H1 (cell line): ENCODE data around the gene MED23. TPM values are rescaled to one million over a fixed set of nuclear protein-coding genes. Genes with fewer than 3 reads are reported as not detected.

Experiments used
- CTCF ChIA-PET: fragments of 300-600 bp; sonication (Branson Sonifier 250); formaldehyde crosslinking; loops from one replicate; lab custom pipeline; 2021; ENCODE audit not compliant: partially characterized antibody; lab: Charles Lee
- POLR2A ChIA-PET: fragments of 300-600 bp; sonication (Branson Sonifier 250); formaldehyde crosslinking; loops from one replicate; lab custom pipeline; 2021; ENCODE audit warnings: inconsistent platforms; ENCODE audit not compliant: partially characterized antibody; lab: Charles Lee
- DNase-seq, 2 experiments: peaks; one replicate each; pipeline versions ENCODE4 v3.0.0 to v3.0.0-alpha.2; 2010 to 2022; ENCODE audit warnings: low spot score in 2 of 2, low read depth in 1 of 2, mixed read lengths in 1 of 2
- FAIRE-seq: peaks from 2 replicates; lab custom pipeline; 2011; peaks lifted over from hg19 to GRCh38; lab: Jason Lieb, UNC
- H2AFZ ChIP-seq: 2 replicates; pipeline ENCODE4 v1.8.1; 2012; ENCODE audit warnings: low read length, inconsistent platforms
- H2AK5ac ChIP-seq: 2 replicates; pipeline ENCODE4 v1.6.1; 2013; ENCODE audit warnings: low read depth, low read length
- H2BK120ac ChIP-seq: replicated peaks from 2 replicates; pipeline ENCODE3; 2013; ENCODE audit warnings: low read depth, low read length, inconsistent platforms
- H2BK12ac ChIP-seq: 2 replicates; pipeline ENCODE4 v1.6.1; 2013; ENCODE audit warnings: low read depth, low read length
- H2BK15ac ChIP-seq: 2 replicates; pipeline ENCODE4 v1.6.1; 2013; ENCODE audit warnings: low read length
- H2BK20ac ChIP-seq: 2 replicates; pipeline ENCODE4 v1.6.1; 2013; ENCODE audit warnings: low read length
- H2BK5ac ChIP-seq: 2 replicates; pipeline ENCODE4 v1.6.1; 2013; ENCODE audit warnings: low read depth, low read length
- H3K14ac ChIP-seq: 2 replicates; pipeline ENCODE4 v1.6.1; 2013; ENCODE audit warnings: inconsistent platforms; ENCODE audit not compliant: insufficient read length
- H3K18ac ChIP-seq: 2 replicates; pipeline ENCODE4 v1.6.1; 2013; ENCODE audit warnings: low read length; ENCODE audit errors: extremely low read depth
- H3K23ac ChIP-seq: 2 replicates; pipeline ENCODE4 v1.6.1; 2013; ENCODE audit warnings: inconsistent platforms; ENCODE audit not compliant: insufficient read length
- H3K23me2 ChIP-seq: 2 replicates; pipeline ENCODE4 v1.6.1; 2013; ENCODE audit warnings: low read depth, low read length
- H3K27ac ChIP-seq: 2 replicates; pipeline ENCODE4 v1.6.1; 2011; ENCODE audit warnings: low read depth, low read length, inconsistent platforms
- H3K27me3 ChIP-seq, 4 experiments: replicated peaks in 1 of 4; 1 replicate in 1 of 4; 2 replicates in 3 of 4; pipeline versions ENCODE4 v1.6.1 to v1.8.1; 2011 to 2013; ENCODE audit warnings: low read length in 3 of 4, mild to moderate bottlenecking in 3 of 4, inconsistent platforms in 2 of 4, mixed read lengths in 2 of 4, moderate library complexity in 1 of 4; ENCODE audit not compliant: control insufficient read depth in 3 of 4, insufficient read depth in 3 of 4; ENCODE audit errors: extremely low read depth in 1 of 4
- H3K36me3 ChIP-seq, 4 experiments: 2 replicates each; pipeline versions ENCODE4 v1.6.1 to v1.8.1; 2011 to 2013; ENCODE audit warnings: mild to moderate bottlenecking in 4 of 4, low read length in 3 of 4, moderate library complexity in 2 of 4, control low read depth in 1 of 4, inconsistent platforms in 1 of 4; ENCODE audit not compliant: insufficient read depth in 4 of 4, control insufficient read depth in 2 of 4
- H3K4ac ChIP-seq: replicated peaks from 2 replicates; pipeline ENCODE3; 2013; ENCODE audit warnings: low read length, low read depth, mixed read lengths, inconsistent platforms; ENCODE audit not compliant: insufficient read length
- H3K4me1 ChIP-seq, 4 experiments: replicated peaks in 1 of 4; 1 replicate in 1 of 4; 2 replicates in 3 of 4; pipeline versions ENCODE4 v1.6.1 to v1.8.1; 2011 to 2013; ENCODE audit warnings: low read length in 3 of 4, inconsistent platforms in 2 of 4, mixed read lengths in 1 of 4; ENCODE audit not compliant: insufficient read depth in 4 of 4, control insufficient read depth in 3 of 4
- H3K4me2 ChIP-seq, 2 experiments: 2 replicates each; pipeline versions ENCODE4 v1.6.1 to v1.8.1; 2011 to 2013; ENCODE audit warnings: low read depth in 2 of 2, low read length in 2 of 2, control low read depth in 1 of 2, inconsistent platforms in 1 of 2, mild to moderate bottlenecking in 1 of 2; ENCODE audit not compliant: insufficient read depth in 1 of 2
- H3K4me3 ChIP-seq, 4 experiments: fragments of 200-600, 300-600 bp in 1 of 4; sonication (generic), shearing (Covaris generic), sonication (Bioruptor Twin) in 1 of 4; 2 replicates each; pipeline versions ENCODE4 v1.5.1 to v1.8.1; 2011 to 2016; ENCODE audit warnings: low read length in 4 of 4, low read depth in 3 of 4, control low read depth in 2 of 4, inconsistent platforms in 2 of 4, mild to moderate bottlenecking in 2 of 4, mixed read lengths in 1 of 4, moderate library complexity in 1 of 4; ENCODE audit not compliant: insufficient read depth in 2 of 4; ENCODE audit errors: extremely low read depth in 1 of 4
- H3K56ac ChIP-seq: replicated peaks from 2 replicates; pipeline ENCODE3; 2013; ENCODE audit warnings: low read depth, mild to moderate bottlenecking, mixed read lengths, low read length, inconsistent platforms; ENCODE audit not compliant: insufficient read length
- H3K79me1 ChIP-seq: 2 replicates; pipeline ENCODE4 v1.6.1; 2013; ENCODE audit warnings: low read depth, low read length, control low read depth
- H3K79me2 ChIP-seq, 2 experiments: 2 replicates each; pipeline versions ENCODE4 v1.6.1 to v1.8.1; 2012 to 2013; ENCODE audit warnings: low read length in 2 of 2, mild to moderate bottlenecking in 2 of 2, inconsistent platforms in 1 of 2; ENCODE audit not compliant: insufficient read depth in 2 of 2, control insufficient read depth in 1 of 2
- H3K9ac ChIP-seq, 4 experiments: replicated peaks in 1 of 4; 1 replicate in 1 of 4; 2 replicates in 3 of 4; pipeline versions ENCODE4 v1.6.1 to v1.8.1; 2011 to 2013; ENCODE audit warnings: low read depth in 3 of 4, low read length in 3 of 4, control low read depth in 2 of 4, mild to moderate bottlenecking in 2 of 4, moderate library complexity in 2 of 4, inconsistent platforms in 1 of 4; ENCODE audit errors: extremely low read depth in 1 of 4
- H3K9me3 ChIP-seq, 2 experiments: 2 replicates each; pipeline versions ENCODE4 v1.6.1 to v1.8.1; 2012 to 2013; ENCODE audit warnings: mild to moderate bottlenecking in 2 of 2, moderate library complexity in 2 of 2, control low read depth in 1 of 2, inconsistent platforms in 1 of 2, low read depth in 1 of 2, low read length in 1 of 2, mixed read lengths in 1 of 2; ENCODE audit not compliant: insufficient read depth in 2 of 2
- H4K20me1 ChIP-seq, 2 experiments: replicated peaks in 1 of 2; 2 replicates each; pipeline versions ENCODE3 to v1.8.1; 2011 to 2013; ENCODE audit warnings: inconsistent platforms in 2 of 2, low read length in 2 of 2, mild to moderate bottlenecking in 1 of 2; ENCODE audit not compliant: insufficient read depth in 2 of 2, control insufficient read depth in 1 of 2
- H4K5ac ChIP-seq: 2 replicates; pipeline ENCODE4 v1.6.1; 2013; ENCODE audit warnings: low read length, low read depth, mixed read lengths, inconsistent platforms; ENCODE audit not compliant: insufficient read length
- H4K8ac ChIP-seq: 2 replicates; pipeline ENCODE4 v1.8.0; 2013; ENCODE audit warnings: mild to moderate bottlenecking, moderate library complexity, low read length, inconsistent platforms; ENCODE audit not compliant: insufficient read depth; ENCODE audit errors: extremely low read depth
- H4K91ac ChIP-seq: replicated peaks from 2 replicates; pipeline ENCODE3; 2013; ENCODE audit warnings: low read length, mixed read lengths, inconsistent platforms; ENCODE audit not compliant: insufficient read length
- CBX8 ChIP-seq: fragments of 300-800, 300-1000 bp; sonication (generic); IDR thresholded peaks from 2 replicates; pipeline ENCODE4 v1.7.1; 2016; ENCODE audit warnings: low read depth, low read length, borderline replicate concordance
- CHD2 ChIP-seq: IDR thresholded peaks from 2 replicates; pipeline ENCODE4 v1.6.1; 2012; ENCODE audit warnings: low read length, improper control_type of control experiment
- EZH2 ChIP-seq: fragments of 200-600 bp; sonication (generic); IDR thresholded peaks from 2 replicates; pipeline ENCODE4 v1.7.1; 2012; ENCODE audit warnings: low read depth, mild to moderate bottlenecking, moderate library complexity, low read length, inconsistent platforms; ENCODE audit not compliant: severe bottlenecking
- FOSL1 ChIP-seq: IDR thresholded peaks from 2 replicates; pipeline ENCODE4 v1.6.1; 2011; ENCODE audit warnings: mild to moderate bottlenecking, low read depth, low read length, moderate library complexity; ENCODE audit not compliant: insufficient read depth
- SIN3A ChIP-seq, 2 experiments: IDR thresholded peaks in 1 of 2; conservative IDR thresholded peaks in 1 of 2; 2 replicates each; pipeline ENCODE4 v1.6.1; 2011 to 2012; ENCODE audit warnings: low read length in 2 of 2, improper control_type of control experiment in 1 of 2, low read depth in 1 of 2, mild to moderate bottlenecking in 1 of 2
- SP1 ChIP-seq: IDR thresholded peaks from 2 replicates; pipeline ENCODE4 v1.6.1; 2011; ENCODE audit warnings: low read depth, low read length
- SUZ12 ChIP-seq: fragments of 200-600 bp; sonication (generic); IDR thresholded peaks from 2 replicates; pipeline ENCODE4 v1.6.1; 2012; ENCODE audit warnings: mild to moderate bottlenecking, inconsistent platforms, low read length, moderate library complexity, mixed read lengths
- TAF7 ChIP-seq: optimal IDR thresholded peaks from 2 replicates; pipeline ENCODE3; 2011; ENCODE audit warnings: low read depth, mild to moderate bottlenecking, inconsistent platforms, low read length, moderate library complexity, borderline replicate concordance
- TCF12 ChIP-seq: IDR thresholded peaks from 2 replicates; pipeline ENCODE4 v1.6.1; 2011; ENCODE audit warnings: low read depth, mild to moderate bottlenecking, low read length
- WGBS, 2 experiments: shearing (Covaris generic) in 1 of 2; methylation state at CpG; one replicate each; pipeline versions ENCODE4 v1.1.6 to v1.1.7; 2013 to 2015; ENCODE audit warnings: low lambda C conversion rate in 2 of 2, mixed read lengths in 2 of 2, inconsistent platforms in 1 of 2, low coverage in 1 of 2, missing lambda C conversion rate in 1 of 2; ENCODE audit not compliant: insufficient replicate concordance in 2 of 2, insufficient coverage in 1 of 2, insufficient read length in 1 of 2; ENCODE audit errors: extremely low coverage in 1 of 2, missing lambda C conversion rate in 1 of 2; 5-methylcytosine and 5-hydroxymethylcytosine counted together
- polyA plus RNA-seq, 7 experiments: library from polyadenylated mRNA; depleted of rRNA in 3 of 7; stranded (reverse) in 5 of 7; unstranded in 2 of 7; fragments of >200 nt in 5 of 7; fragments of 200-250 nt in 2 of 7; gene quantifications; 1 replicate in 5 of 7; 2 replicates in 1 of 7; 4 replicates in 1 of 7; pipeline versions ENCODE4 v1.2.1 to v1.2.3, GENCODE V29; 2011 to 2013; ENCODE audit warnings: missing spikeins in 2 of 7, mixed read lengths in 2 of 7
- total RNA-seq: library from RNA; stranded (reverse); fragmentation: NEBNext Ultra II Directional; extraction: Animal tissue kit (Norgen Biotek cat#: 25700); gene quantifications from 2 replicates; pipeline ENCODE4 v1.2.1, GENCODE V29; 2021

Gene MED23
- total and polyA plus RNA-seq, 2 of the 8 experiments (the other 6 are each of a cell fraction or from before 2014, with no cell fraction given): 10.5 to 13.0 TPM

DNA sequence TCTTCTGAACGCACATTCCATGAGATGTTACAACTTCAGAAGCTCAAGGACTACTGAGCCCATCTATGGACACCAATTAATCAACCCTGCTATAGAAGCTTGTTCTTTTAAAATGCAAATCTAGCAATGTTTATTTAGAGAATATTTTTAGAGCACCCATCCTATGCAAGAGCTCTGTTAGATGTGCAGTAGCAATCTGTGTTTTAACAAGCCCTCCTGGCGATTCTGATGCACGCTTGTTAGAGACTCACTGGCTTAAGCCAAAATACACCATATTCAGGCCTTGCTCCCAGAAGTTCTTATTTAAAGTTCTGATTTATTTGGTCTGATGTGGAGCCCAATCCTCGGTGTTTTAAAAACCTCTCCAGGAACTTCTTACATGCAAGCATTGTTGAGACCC is 76.1 kb downstream of the MED23 start:
- POLR2A ChIA-PET: no interaction called here
- 90% methylated on average over 4 of the region's 4 CpGs; no CpG with 5 or more reads in 1 of the 2 experiments for WGBS, 2 experiments

More for the DNA sequence above, 76.1 kb downstream of the MED23 start:
- no peak overlapping the region for H2BK15ac ChIP-seq
- H2AFZ ChIP-seq: no peak overlapping the region
- FAIRE-seq (no peak), DNase-seq (no peak)
- H2BK12ac ChIP-seq: no peak overlapping the region
- no peak overlapping the region for H3K4me3 ChIP-seq
- H3K18ac ChIP-seq: no peak overlapping the region
- no peak overlapping the region for H3K4ac ChIP-seq
- no peak overlapping the region for H3K14ac ChIP-seq
- H2AK5ac ChIP-seq: no peak overlapping the region
- H3K27me3 ChIP-seq: no peaks in the 10 kb centered on the region
- no peak overlapping the region for H3K23ac ChIP-seq
- no peaks in the 10 kb centered on the region for H3K9me3 ChIP-seq
- H3K56ac ChIP-seq: no peak overlapping the region
- H4K5ac ChIP-seq: no peak overlapping the region
- H3K4me1 ChIP-seq: no peaks in the 10 kb centered on the region
- CTCF ChIA-PET: interaction anchor here (1.2 to 1.3 kb wide), 3 partner anchors 368 to 667 kb away, joined by 3 to 4 read pairs (median 3); no protein-coding TSS in a partner anchor
- H3K79me1 ChIP-seq: no peaks in the 10 kb centered on the region
- no peak overlapping the region for H4K91ac ChIP-seq
- H3K4me2 ChIP-seq: no peak overlapping the region
- no peak overlapping the region for H2BK20ac ChIP-seq
- no peak overlapping the region for H2BK120ac ChIP-seq
- no peak overlapping the region for H4K8ac ChIP-seq
- no peak overlapping the region for H3K9ac ChIP-seq
- H3K79me2 ChIP-seq: no peaks in the 10 kb centered on the region
- H3K27ac ChIP-seq: no peak overlapping the region
- H2BK5ac ChIP-seq: no peak overlapping the region
- H3K36me3 ChIP-seq: no peaks in the 10 kb centered on the region
- no peak for TF ChIP-seq FOSL1
- no peak for TF ChIP-seq SP1
- TF ChIP-seq TAF7: no peak
- no peak for TF ChIP-seq EZH2
- no peak for TF ChIP-seq TCF12
- no peak for TF ChIP-seq SUZ12
- TF ChIP-seq SIN3A (conservative IDR thresholded peaks at IDR 0.05 in 1 of 2, IDR thresholded peaks at IDR 0.05 in 1 of 2; ENCODE audit: low read depth in 1 of 2, low read length in 2 of 2): no peak
- TF ChIP-seq CBX8: no peak
- TF ChIP-seq CHD2: no peak
- no peaks in the 10 kb centered on the region for H4K20me1 ChIP-seq
- H3K23me2 ChIP-seq: no peaks in the 10 kb centered on the region
